NCI-H2081 treated with DMSO at 0.1 percent for 48 hours (cell line): Measurements from ENCODE around the gene CKMT1B.
"Not testable (repeated sequence)": the region's sequence is repeated elsewhere in the genome, so short reads cannot be mapped to it uniquely, and the experiment has no call there.

Experiments used
- DNase-seq: peaks from one replicate; lab custom pipeline; 2025; lab: John Stamatoyannopoulos, UW

CKMT1B gene

GRCh38 chr15:43638464-43639204, 44.8 kb downstream of the CKMT1B start:
- not testable (repeated sequence) for DNase-seq
